Liver (tissue), 9 donors: Measurements from ENCODE around the gene GOLGA7B. TPM values are rescaled to one million over a fixed set of nuclear protein-coding genes. Genes with fewer than 3 reads are reported as not detected.

Source experiments
- DNase-seq: peaks from one replicate; pipeline ENCODE4 v3.0.0-alpha.2; 2017; ENCODE audit warnings: low spot score
- H3K27ac ChIP-seq, 2 donors: one replicate each; pipeline ENCODE4 v1.7.0; 2013; ENCODE audit warnings: inconsistent platforms in 2 of 2, low read length in 2 of 2, control low read depth in 1 of 2, low read depth in 1 of 2, mild to moderate bottlenecking in 1 of 2
- H3K27me3 ChIP-seq, 4 donors: one replicate each; pipeline versions ENCODE4 v1.6.1 to v1.7.0; 2013; ENCODE audit warnings: low read length in 3 of 4, inconsistent platforms in 1 of 4, mild to moderate bottlenecking in 1 of 4, moderate library complexity in 1 of 4; ENCODE audit not compliant: control insufficient read depth in 4 of 4, insufficient read depth in 4 of 4
- H3K36me3 ChIP-seq, 4 donors: one replicate each; pipeline versions ENCODE4 v1.6.1 to v1.7.0; 2013; ENCODE audit warnings: low read length in 3 of 4, mild to moderate bottlenecking in 3 of 4, low read depth in 1 of 4, moderate library complexity in 1 of 4; ENCODE audit not compliant: control insufficient read depth in 4 of 4, insufficient read depth in 3 of 4
- H3K4me1 ChIP-seq, 4 donors: one replicate each; pipeline versions ENCODE4 v1.6.1 to v1.7.0; 2013; ENCODE audit warnings: low read length in 3 of 4, mild to moderate bottlenecking in 3 of 4, moderate library complexity in 1 of 4; ENCODE audit not compliant: control insufficient read depth in 4 of 4, insufficient read depth in 4 of 4
- H3K4me3 ChIP-seq, 3 donors: one replicate each; pipeline versions ENCODE4 v1.6.1 to v1.7.0; 2013; ENCODE audit warnings: low read length in 3 of 3, control low read depth in 1 of 3, low read depth in 1 of 3, mild to moderate bottlenecking in 1 of 3
- H3K9ac ChIP-seq, 2 donors: one replicate each; pipeline ENCODE4 v1.7.0; 2013; ENCODE audit warnings: low read length in 2 of 2, mild to moderate bottlenecking in 2 of 2, moderate library complexity in 2 of 2, control low read depth in 1 of 2, low read depth in 1 of 2
- H3K9me3 ChIP-seq, 4 donors: one replicate each; pipeline versions ENCODE4 v1.6.1 to v1.7.0; 2013; ENCODE audit warnings: low read length in 3 of 4; ENCODE audit not compliant: control insufficient read depth in 4 of 4
- CTCF ChIP-seq: fragments of 150-350 bp; IDR thresholded peaks from 2 replicates; pipeline ENCODE4 v1.5.1; 2017; ENCODE audit warnings: improper control_type of control experiment, low read depth, low read length; ENCODE audit not compliant: missing input control
- EGR1 ChIP-seq, 2 donors: IDR thresholded peaks; 2 replicates each; pipeline ENCODE4 v1.6.1; 2016 to 2018; ENCODE audit warnings: antibody characterized with exemption in 2 of 2, low read depth in 2 of 2
- FOXA2 ChIP-seq: IDR thresholded peaks from 2 replicates; pipeline ENCODE4 v1.6.1; 2016; ENCODE audit warnings: antibody characterized with exemption
- GABPA ChIP-seq, 2 donors: IDR thresholded peaks in 1 of 2; conservative IDR thresholded peaks in 1 of 2; 2 replicates each; pipeline ENCODE4 v1.6.1; 2016; ENCODE audit warnings: antibody characterized with exemption in 2 of 2, mild to moderate bottlenecking in 1 of 2, moderate library complexity in 1 of 2
- HNF4A ChIP-seq, 2 donors: conservative IDR thresholded peaks; 2 replicates each; pipeline ENCODE4 v1.6.1; 2016; ENCODE audit warnings: antibody characterized with exemption in 2 of 2, mild to moderate bottlenecking in 2 of 2
- HNF4G ChIP-seq: IDR thresholded peaks from 2 replicates; pipeline ENCODE4 v1.6.1; 2016; ENCODE audit warnings: antibody characterized with exemption
- JUND ChIP-seq, 2 donors: IDR thresholded peaks; 2 replicates each; pipeline ENCODE4 v1.6.1; 2016; ENCODE audit warnings: antibody characterized with exemption in 2 of 2
- MAX ChIP-seq: IDR thresholded peaks from 2 replicates; pipeline ENCODE4 v1.6.1; 2016; ENCODE audit warnings: antibody characterized with exemption
- NR2F2 ChIP-seq: IDR thresholded peaks from 2 replicates; pipeline ENCODE4 v1.6.1; 2016; ENCODE audit warnings: antibody characterized with exemption
- RAD21 ChIP-seq, 2 donors: IDR thresholded peaks; 2 replicates each; pipeline ENCODE4 v1.6.1; 2016; ENCODE audit warnings: antibody characterized with exemption in 2 of 2, mild to moderate bottlenecking in 2 of 2
- RXRA ChIP-seq, 2 donors: IDR thresholded peaks; 2 replicates each; pipeline ENCODE4 v1.6.1; 2017 to 2018; ENCODE audit warnings: antibody characterized with exemption in 2 of 2, mild to moderate bottlenecking in 1 of 2
- SP1 ChIP-seq: IDR thresholded peaks from 2 replicates; pipeline ENCODE4 v1.6.1; 2018; ENCODE audit warnings: antibody characterized with exemption, mild to moderate bottlenecking
- TAF1 ChIP-seq: conservative IDR thresholded peaks from 2 replicates; pipeline ENCODE4 v1.6.1; 2016; ENCODE audit warnings: antibody characterized with exemption, mild to moderate bottlenecking
- YY1 ChIP-seq: IDR thresholded peaks from 2 replicates; pipeline ENCODE4 v1.6.1; 2016; ENCODE audit warnings: antibody characterized with exemption, mild to moderate bottlenecking
- whole genome bisulfite sequencing: extraction: QIAGEN DNeasy Blood & Tissue Kit; methylation state at CpG from one replicate; pipeline ENCODE4 v1.1.7; 2013; 5-methylcytosine and 5-hydroxymethylcytosine counted together
- polyA plus RNA-seq, 2 donors: library from polyadenylated mRNA; stranded (reverse) in 1 of 2; unstranded in 1 of 2; fragments of 200-250 nt in 1 of 2; fragments of >200 nt in 1 of 2; fragmentation: Nextera tagmentation in 1 of 2; extraction: Ambion mirVana in 1 of 2; gene quantifications; one replicate each; pipeline versions ENCODE4 v1.2.1 to v1.2.3, GENCODE V29; 2013 to 2015
- total RNA-seq, 2 donors: library from RNA; depleted of rRNA; stranded (reverse); fragments of >200 nt; gene quantifications; one replicate each; pipeline ENCODE4 v1.2.3, GENCODE V29; 2014
- donor health status: healthy.
- donor health status: healthy.
- donor health status: healthy.
- donor health status: healthy.
- donor health status: healthy.

The GOLGA7B gene
- total and polyA plus RNA-seq, 4 donors = 0.05 to 0.63 (median 0.40) TPM

- DNase-seq = no peak
- H3K27me3 ChIP-seq = peaks cover 0 to under 1% (median 0%) of the 10 kb centered on the region in 4 donors
Observed at GRCh38 chr10:97913614-97914013, 64.0 kb downstream of the GOLGA7B start.

GRCh38 chr10:97914171-97914836 lies 64.7 kb downstream of the GOLGA7B start:
- H3K9ac ChIP-seq = no peak overlapping the region
- no peaks in the 10 kb centered on the region for H3K36me3 ChIP-seq
- TF ChIP-seq NR2F2 (no peak), TAF1 (no peak), RXRA (IDR thresholded peaks at IDR 0.05) (no peak), SP1 (no peak), EGR1 (IDR thresholded peaks at IDR 0.05; ENCODE audit: low read depth in 2 of 2) (no peak)
- H3K4me3 ChIP-seq = no peak overlapping the region
- H3K27me3 ChIP-seq = no peaks in the 10 kb centered on the region
- DNase-seq = no peak
- peaks cover 0 to 7% (median under 1%) of the 10 kb centered on the region in 4 donors for H3K4me1 ChIP-seq
- 39% methylated on average over 10 of the region's 10 CpGs for WGBS
- H3K9me3 ChIP-seq = no peaks in the 10 kb centered on the region
- H3K27ac ChIP-seq = no peak overlapping the region

More at GRCh38 chr10:97913614-97914013, 64.0 kb downstream of the GOLGA7B start:
- H3K27ac ChIP-seq = no peak overlapping the region
- TF ChIP-seq TAF1 (no peak), RAD21 (IDR thresholded peaks at IDR 0.05) (no peak), YY1 (no peak), CTCF (no peak), JUND (IDR thresholded peaks at IDR 0.05) (no peak), NR2F2 (no peak), MAX (no peak), GABPA (IDR thresholded peaks at IDR 0.05 in 1 of 2, conservative IDR thresholded peaks at IDR 0.05 in 1 of 2) (no peak), EGR1 (IDR thresholded peaks at IDR 0.05; ENCODE audit: low read depth in 2 of 2) (no peak), FOXA2 (no peak), HNF4A (conservative IDR thresholded peaks at IDR 0.05) (no peak)
- no peak overlapping the region for H3K4me3 ChIP-seq
- peaks cover 0 to 7% (median under 1%) of the 10 kb centered on the region in 4 donors for H3K4me1 ChIP-seq
- no peaks in the 10 kb centered on the region for H3K9me3 ChIP-seq
- H3K36me3 ChIP-seq = no peaks in the 10 kb centered on the region
- H3K9ac ChIP-seq = no peak overlapping the region
- WGBS = 74% methylated on average over 6 of the region's 6 CpGs

GRCh38 chr10:97914837-97915211 lies 65.2 kb downstream of the GOLGA7B start:
- Histone ChIP-seq H3K4me3 (no peak overlapping the region), H3K36me3 (no peaks in the 10 kb centered on the region)

More at GRCh38 chr10:97914837-97915211, 65.2 kb downstream of the GOLGA7B start:
- Histone ChIP-seq H3K27me3 (no peaks in the 10 kb centered on the region), H3K4me1 (peaks cover 0 to 7% (median under 1%) of the 10 kb centered on the region in 4 donors), H3K9ac (no peak overlapping the region), H3K27ac (no peak overlapping the region), H3K9me3 (no peaks in the 10 kb centered on the region)
- peak; percentile 77 for DNase-seq
- TF ChIP-seq HNF4G (no peak), CTCF (peak; percentile 90), RAD21 (IDR thresholded peaks at IDR 0.05) (peak; percentile 93 to 96)
- WGBS = 6% methylated on average over 11 of the region's 11 CpGs
